Left ventricle myocardium superior (tissue), 1 donor: Measurements from ENCODE around the gene MSH6. TPM values are rescaled to one million over a fixed set of nuclear protein-coding genes. Genes with fewer than 3 reads are reported as not detected.
"Not testable (repeated sequence)": the region's sequence is repeated elsewhere in the genome, so short reads cannot be mapped to it uniquely, and the experiment has no call there.

ENCODE experiments used
- ATAC-seq: fragments of 200-7000 bp; cut with Tn5 transposase; one replicate; pipeline ENCODE4 v1.9.1; 2020; ENCODE audit warnings: mild to moderate bottlenecking, moderate library complexity
- DNase-seq: peaks from one replicate; pipeline ENCODE4 v3.0.0-alpha.2; 2020
- intact Hi-C: fragments of 100-400 bp; cut with micrococcal nuclease; formaldehyde crosslinking; loops from one replicate; pipeline ENCODE4 v1.11.0; 2022
- total RNA-seq: library from RNA; stranded (reverse); fragmentation: NEBNext Ultra II Directional; extraction: Animal tissue kit (Norgen Biotek cat#: 25700); gene quantifications from one replicate; pipeline ENCODE4 v1.2.1, GENCODE V29; 2021
- donor health status: DM: no; HTN: yes; CAD: no; lungs with severe emphysema.

MSH6 gene
- total RNA-seq, 1 donor from 2014 or later, result 24.7 TPM

GRCh38 chr2:47822518-47822917, 39.6 kb downstream of the MSH6 start:
- ATAC-seq (no peak), DNase-seq (no peak)
- intact Hi-C loops, result no loop called here

- DNase-seq, result no peak
- ATAC-seq, result no peak
- intact Hi-C loops, result no loop called here
Measured at GRCh38 chr2:47833516-47833968, 50.6 kb downstream of the MSH6 start.

DNA sequence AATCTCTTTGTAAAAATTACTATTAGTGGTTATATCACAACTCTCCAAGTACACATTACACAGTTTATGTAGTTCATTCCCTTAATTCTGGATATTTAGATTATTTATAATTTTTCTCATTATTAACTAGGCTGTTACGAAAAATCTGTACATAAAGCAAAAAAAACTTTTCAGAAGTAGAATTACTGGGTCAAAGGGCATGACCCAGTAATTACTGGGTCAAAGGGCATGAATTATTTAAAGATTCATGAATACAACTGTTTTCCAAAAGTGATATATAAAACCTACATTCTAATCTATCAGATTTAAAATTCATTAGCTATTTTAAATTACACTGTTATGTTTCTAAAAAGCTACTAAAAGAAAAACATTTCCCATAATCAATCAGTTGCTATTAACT, 55.3 kb downstream of the MSH6 start:
- intact Hi-C loops, result no loop called here
- DNase-seq, result no peak
- ATAC-seq, result no peak

GRCh38 chr2:47838686-47839085, 55.7 kb downstream of the MSH6 start:
- intact Hi-C loops, result no loop called here
- no peak for DNase-seq
- ATAC-seq, result no peak

DNA sequence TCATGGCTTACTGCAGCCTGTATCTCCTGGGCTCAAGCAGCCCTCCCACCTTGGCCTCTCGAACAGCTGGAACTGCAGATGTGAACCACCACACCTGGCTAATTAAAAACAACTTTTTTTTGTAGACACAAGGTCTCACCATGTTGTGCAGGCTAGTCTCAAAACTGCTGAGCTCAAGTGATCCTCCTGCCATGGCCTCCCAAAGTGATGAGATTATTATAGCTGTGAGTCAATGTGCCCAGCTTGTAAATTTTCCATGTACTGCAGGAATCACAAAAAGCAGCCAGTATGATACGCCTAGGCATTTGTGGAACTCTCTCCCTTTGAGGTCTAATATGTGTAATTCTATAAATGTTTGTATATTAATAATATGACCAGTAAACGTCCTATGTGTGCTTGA, 59.9 kb downstream of the MSH6 start:
- intact Hi-C loops, result no loop called here
- ATAC-seq (no peak), DNase-seq (no peak)

GRCh38 chr2:47843407-47843806, 60.5 kb downstream of the MSH6 start:
- intact Hi-C loops, result no loop called here
- DNase-seq, result no peak
- no peak for ATAC-seq

DNA sequence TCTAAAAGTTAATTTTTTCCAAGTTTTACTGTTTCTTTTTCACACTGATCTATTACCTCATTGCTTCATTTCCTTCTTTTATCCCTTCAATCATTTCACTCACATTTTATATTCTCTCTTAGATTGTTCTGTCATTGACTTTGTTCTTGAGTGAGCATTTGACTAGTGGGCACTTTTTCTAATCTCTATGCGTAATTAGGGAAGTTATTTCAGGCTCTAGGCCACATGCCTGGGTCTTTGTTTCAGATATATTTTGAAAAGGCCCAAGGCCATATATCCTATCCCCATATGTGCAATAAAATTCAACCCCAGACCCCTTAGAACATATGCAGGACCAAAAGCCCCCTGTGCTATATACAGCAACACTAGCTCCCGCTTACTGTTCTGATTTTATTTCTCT, 61.2 kb downstream of the MSH6 start:
- peak; percentile 57 for ATAC-seq
- intact Hi-C loops, result no loop called here

GRCh38 chr2:47849368-47849767, 66.4 kb downstream of the MSH6 start:
- no peak for DNase-seq
- no peak for ATAC-seq
- intact Hi-C loops, result no loop called here

More for the DNA sequence above, 61.2 kb downstream of the MSH6 start:
- no peak for DNase-seq

GRCh38 chr2:47850198-47850597, 67.3 kb downstream of the MSH6 start:
- intact Hi-C loops, result loop anchor here (10.0 kb wide), 1 partner anchor 55 kb away; the partner anchor contains the start of gene FBXO11
- ATAC-seq, result no peak
- no peak for DNase-seq

- not testable (repeated sequence) for ATAC-seq, DNase-seq
- intact Hi-C loops, result loop anchor here (10.0 kb wide), 1 partner anchor 52 kb away; the partner anchor contains the start of gene FBXO11
Measured at GRCh38 chr2:47853067-47853777, 70.3 kb downstream of the MSH6 start.

Other genes starting within 250 kb of the MSH6 start
- 0.25 TPM for gene KCNK12, start 212.2 kb upstream of the MSH6 start, total RNA-seq
- 36.6 TPM for gene FBXO11, start 123.4 kb downstream of the MSH6 start, total RNA-seq